ENCODE measurements around the gene TMEM125.

The TMEM125 gene

GRCh38 chr1:43229826-43230780 lies 39.7 kb upstream of the TMEM125 start:
- no peak for TF ChIP-seq CTCF (IDR thresholded peaks at IDR 0.05; ENCODE audit: low read length, missing control alignments)
- no peak for DNase-seq (ENCODE audit: low read depth)

GRCh38 chr1:43232074-43232473 lies 37.7 kb upstream of the TMEM125 start:
- no peak for TF ChIP-seq CTCF (IDR thresholded peaks at IDR 0.05; ENCODE audit: low read length, missing control alignments)
- no peak overlapping the region for H3K4me3 ChIP-seq (replicated peaks; ENCODE audit: low read depth, low read length)
- peak; percentile 82 for DNase-seq (ENCODE audit: low read depth)

More at GRCh38 chr1:43229826-43230780, 39.7 kb upstream of the TMEM125 start:
- no peak overlapping the region for H3K4me3 ChIP-seq (replicated peaks; ENCODE audit: low read depth, low read length)

- no peak for TF ChIP-seq CTCF (IDR thresholded peaks at IDR 0.05; ENCODE audit: low read length, missing control alignments)
- H3K4me3 ChIP-seq (replicated peaks; ENCODE audit: low read depth, low read length): no peak overlapping the region
These were observed 37.3 kb upstream of the TMEM125 start for GRCh38 chr1:43232482-43232881.

GRCh38 chr1:43233631-43234030 lies 36.2 kb upstream of the TMEM125 start:
- DNase-seq (ENCODE audit: low read depth): no peak
- no peak overlapping the region for H3K4me3 ChIP-seq (replicated peaks; ENCODE audit: low read depth, low read length)
- TF ChIP-seq CTCF (IDR thresholded peaks at IDR 0.05; ENCODE audit: low read length, missing control alignments): no peak

More at GRCh38 chr1:43232482-43232881, 37.3 kb upstream of the TMEM125 start:
- DNase-seq (ENCODE audit: low read depth): no peak

- TF ChIP-seq CTCF (IDR thresholded peaks at IDR 0.05; ENCODE audit: low read length, missing control alignments): no peak
- H3K4me3 ChIP-seq (replicated peaks; ENCODE audit: low read depth, low read length): no peak overlapping the region
- no peak for DNase-seq (ENCODE audit: low read depth)
These were observed 35.5 kb upstream of the TMEM125 start for GRCh38 chr1:43234267-43234666.

- H3K4me3 ChIP-seq (replicated peaks; ENCODE audit: low read depth, low read length): no peak overlapping the region
- no peak for TF ChIP-seq CTCF (IDR thresholded peaks at IDR 0.05; ENCODE audit: low read length, missing control alignments)
- no peak for DNase-seq (ENCODE audit: low read depth)
These were observed 34.7 kb upstream of the TMEM125 start for GRCh38 chr1:43235040-43235439.

Measured in fibroblast of pulmonary artery (primary cell).